HepG2 (cell line): ENCODE measurements around the gene GAL3ST2.

Source experiments
- HNRNPL ChIP-seq: fragments of 200-400 bp; formaldehyde crosslinking; IDR thresholded peaks from 2 replicates; pipeline ENCODE4 v1.6.1; 2017; ENCODE audit warnings: mild to moderate bottlenecking, low read depth, low read length
- MXD4 ChIP-seq: IDR thresholded peaks from 2 replicates; pipeline ENCODE4 v1.6.1; 2016; ENCODE audit warnings: mild to moderate bottlenecking, missing biosample characterization, missing genetic modification reagents
- NR3C1 ChIP-seq: sonication (generic); formaldehyde crosslinking; IDR thresholded peaks from 2 replicates; pipeline ENCODE4 v1.4.0; 2020; ENCODE audit warnings: missing genetic modification reagents
- RXRA ChIP-seq: sonication (generic); formaldehyde crosslinking; IDR thresholded peaks from 2 replicates; pipeline ENCODE4 v1.5.1; 2020; ENCODE audit warnings: missing genetic modification reagents
- TCF7L2 ChIP-seq: IDR thresholded peaks from 2 replicates; pipeline ENCODE4 v1.6.1; 2011; ENCODE audit warnings: mild to moderate bottlenecking, low read depth, low read length, moderate library complexity
- ZBTB1 ChIP-seq: sonication (generic); formaldehyde crosslinking; IDR thresholded peaks from 2 replicates; pipeline ENCODE4 v1.4.0; 2020; ENCODE audit warnings: missing genetic modification reagents, borderline replicate concordance
- ZSCAN29 ChIP-seq: sonication (generic); formaldehyde crosslinking; conservative IDR thresholded peaks from 2 replicates; pipeline ENCODE4 v1.4.0; 2020; ENCODE audit warnings: mild to moderate bottlenecking, missing genetic modification reagents
- TF ChIP-seq, protein P1 (sequence below): sonication (generic); formaldehyde crosslinking; IDR thresholded peaks from 2 replicates; pipeline ENCODE4 v1.5.0; 2020; ENCODE audit warnings: mild to moderate bottlenecking, missing genetic modification reagents, moderate library complexity
- TF ChIP-seq, protein P2 (sequence below): sonication (generic); formaldehyde crosslinking; IDR thresholded peaks from 2 replicates; pipeline ENCODE4 v1.5.1; 2020; ENCODE audit warnings: mild to moderate bottlenecking, missing genetic modification reagents

DNA sequence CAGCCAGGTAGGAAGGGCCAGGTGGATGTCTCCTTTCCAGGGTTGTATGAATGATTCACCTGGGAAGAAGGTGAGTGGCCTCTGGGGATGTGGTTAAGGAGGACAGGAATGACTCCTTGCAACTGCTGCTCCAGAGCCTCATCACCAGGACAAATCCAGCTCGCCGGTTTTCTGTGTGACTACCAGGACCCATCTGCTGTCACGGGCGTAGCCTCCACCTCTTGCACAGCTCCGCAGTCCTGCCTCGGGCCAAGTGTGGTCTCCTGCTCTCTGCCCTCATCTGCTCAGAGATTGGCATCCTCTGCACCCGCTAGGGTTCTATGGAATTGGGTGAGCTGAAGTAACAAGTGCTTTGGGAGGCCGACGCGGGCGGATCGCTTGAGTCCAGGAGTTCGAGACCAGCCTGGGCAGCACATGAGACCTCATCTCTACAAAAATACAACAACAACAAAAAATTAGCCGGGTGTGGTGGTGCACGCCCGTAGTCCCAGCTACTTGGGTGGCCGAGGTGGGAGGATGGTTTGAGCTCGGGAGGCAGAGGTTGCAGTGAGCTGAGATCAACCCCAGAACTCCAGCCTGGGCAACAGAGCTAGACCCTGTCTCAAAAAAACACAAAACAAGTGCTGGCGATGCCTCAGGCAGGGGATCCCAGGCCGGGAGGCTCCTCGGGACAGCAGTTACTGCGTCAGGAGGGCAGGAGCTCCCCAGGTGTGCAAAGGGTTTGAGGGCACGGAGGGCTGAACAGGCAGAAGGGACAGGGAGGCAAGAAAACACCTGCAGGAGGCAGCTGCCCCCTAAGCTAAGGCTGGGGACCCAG is 43.0 kb upstream of the GAL3ST2 start:
- TF ChIP-seq MXD4 (CRISPR knock-in tag) (no peak), ZBTB1 (CRISPR knock-in tag) (no peak), TCF7L2 (no peak), ZSCAN29 (no peak), NR3C1 (CRISPR knock-in tag) (no peak), RXRA (CRISPR knock-in tag) (peak; percentile 33; the same call in 1 of the 2 replicates), HNRNPL (no peak)
- TF ChIP-seq, protein P1, sequence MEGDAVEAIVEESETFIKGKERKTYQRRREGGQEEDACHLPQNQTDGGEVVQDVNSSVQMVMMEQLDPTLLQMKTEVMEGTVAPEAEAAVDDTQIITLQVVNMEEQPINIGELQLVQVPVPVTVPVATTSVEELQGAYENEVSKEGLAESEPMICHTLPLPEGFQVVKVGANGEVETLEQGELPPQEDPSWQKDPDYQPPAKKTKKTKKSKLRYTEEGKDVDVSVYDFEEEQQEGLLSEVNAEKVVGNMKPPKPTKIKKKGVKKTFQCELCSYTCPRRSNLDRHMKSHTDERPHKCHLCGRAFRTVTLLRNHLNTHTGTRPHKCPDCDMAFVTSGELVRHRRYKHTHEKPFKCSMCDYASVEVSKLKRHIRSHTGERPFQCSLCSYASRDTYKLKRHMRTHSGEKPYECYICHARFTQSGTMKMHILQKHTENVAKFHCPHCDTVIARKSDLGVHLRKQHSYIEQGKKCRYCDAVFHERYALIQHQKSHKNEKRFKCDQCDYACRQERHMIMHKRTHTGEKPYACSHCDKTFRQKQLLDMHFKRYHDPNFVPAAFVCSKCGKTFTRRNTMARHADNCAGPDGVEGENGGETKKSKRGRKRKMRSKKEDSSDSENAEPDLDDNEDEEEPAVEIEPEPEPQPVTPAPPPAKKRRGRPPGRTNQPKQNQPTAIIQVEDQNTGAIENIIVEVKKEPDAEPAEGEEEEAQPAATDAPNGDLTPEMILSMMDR, result no peak
- TF ChIP-seq, protein P2, sequence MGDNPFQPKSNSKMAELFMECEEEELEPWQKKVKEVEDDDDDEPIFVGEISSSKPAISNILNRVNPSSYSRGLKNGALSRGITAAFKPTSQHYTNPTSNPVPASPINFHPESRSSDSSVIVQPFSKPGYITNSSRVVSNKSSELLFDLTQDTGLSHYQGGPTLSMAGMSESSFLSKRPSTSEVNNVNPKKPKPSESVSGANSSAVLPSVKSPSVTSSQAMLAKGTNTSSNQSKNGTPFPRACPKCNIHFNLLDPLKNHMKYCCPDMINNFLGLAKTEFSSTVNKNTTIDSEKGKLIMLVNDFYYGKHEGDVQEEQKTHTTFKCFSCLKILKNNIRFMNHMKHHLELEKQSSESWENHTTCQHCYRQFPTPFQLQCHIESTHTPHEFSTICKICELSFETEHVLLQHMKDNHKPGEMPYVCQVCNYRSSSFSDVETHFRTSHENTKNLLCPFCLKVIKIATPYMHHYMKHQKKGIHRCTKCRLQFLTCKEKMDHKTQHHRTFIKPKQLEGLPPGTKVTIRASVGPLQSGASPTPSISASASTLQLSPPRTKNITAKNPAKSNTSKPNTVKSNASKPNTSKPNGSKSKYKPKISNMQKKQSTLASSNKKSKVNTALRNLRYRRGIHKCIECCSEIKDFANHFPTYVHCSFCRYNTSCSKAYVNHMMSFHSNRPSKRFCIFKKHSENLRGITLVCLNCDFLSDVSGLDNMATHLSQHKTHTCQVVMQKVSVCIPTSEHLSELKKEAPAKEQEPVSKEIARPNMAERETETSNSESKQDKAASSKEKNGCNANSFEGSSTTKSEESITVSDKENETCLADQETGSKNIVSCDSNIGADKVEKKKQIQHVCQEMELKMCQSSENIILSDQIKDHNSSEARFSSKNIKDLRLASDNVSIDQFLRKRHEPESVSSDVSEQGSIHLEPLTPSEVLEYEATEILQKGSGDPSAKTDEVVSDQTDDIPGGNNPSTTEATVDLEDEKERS (CRISPR knock-in tag), result no peak
